Gastroesophageal sphincter (tissue), 4 donors: Measurements from ENCODE around the gene GALNT5. TPM values are rescaled to one million over a fixed set of nuclear protein-coding genes. Genes with fewer than 3 reads are reported as not detected.

Experiments used
- ATAC-seq: fragments of 150-250 bp; one replicate; pipeline ENCODE4 v1.9.1; 2016; ENCODE audit warnings: mild to moderate bottlenecking, moderate library complexity
- H3K27ac ChIP-seq, 4 donors: fragments of 200-600 bp; sonication (generic) in 3 of 4; 1 replicate in 3 of 4; 2 replicates in 1 of 4; pipeline ENCODE4 v1.5.1; 2016 to 2019
- H3K27me3 ChIP-seq: fragments of 200-600 bp; sonication (generic); one replicate; pipeline ENCODE4 v1.5.1; 2019
- H3K36me3 ChIP-seq, 2 donors: fragments of 200-600 bp; sonication (generic); one replicate each; pipeline ENCODE4 v1.5.1; 2019; ENCODE audit warnings: control low read depth in 1 of 2
- H3K4me1 ChIP-seq, 3 donors: fragments of 200-600 bp; sonication (generic); 1 replicate in 2 of 3; 2 replicates in 1 of 3; pipeline ENCODE4 v1.5.1; 2016 to 2019; ENCODE audit warnings: control low read depth in 2 of 3
- H3K4me3 ChIP-seq, 2 donors: fragments of 200-600 bp; sonication (generic); one replicate each; pipeline ENCODE4 v1.5.1; 2019; ENCODE audit warnings: mild to moderate bottlenecking in 1 of 2, moderate library complexity in 1 of 2
- H3K9me3 ChIP-seq, 3 donors: fragments of 200-600 bp; sonication (generic); one replicate each; pipeline ENCODE4 v1.5.1; 2017 to 2019; ENCODE audit warnings: control low read depth in 2 of 3
- EP300 ChIP-seq: sonication (generic); formaldehyde crosslinking; IDR thresholded peaks from one replicate; pipeline ENCODE4 v1.6.1; 2017; ENCODE audit warnings: antibody characterized with exemption, mild to moderate bottlenecking
- POLR2A ChIP-seq, 2 donors: fragments of 450-650 bp; IDR thresholded peaks; one replicate each; pipeline ENCODE4 v1.6.1; 2017; ENCODE audit warnings: antibody characterized with exemption in 2 of 2, mild to moderate bottlenecking in 2 of 2, moderate library complexity in 1 of 2
- POLR2AphosphoS5 ChIP-seq: sonication (generic); formaldehyde crosslinking; IDR thresholded peaks from one replicate; pipeline ENCODE4 v1.6.1; 2017; ENCODE audit warnings: antibody characterized with exemption
- WGBS, 2 donors: methylation state at CpG; one replicate each; pipeline ENCODE4 v1.1.5; 2018; ENCODE audit warnings: low coverage in 1 of 2; 5-methylcytosine and 5-hydroxymethylcytosine counted together
- total RNA-seq, 4 donors: library from RNA; depleted of rRNA; stranded (reverse); fragments of >200 nt; gene quantifications; one replicate each; pipeline ENCODE4 v1.1.0, GENCODE V29; 2016
- TF ChIP-seq, protein P1 (sequence below), 4 experiments: fragments of 200-600 bp in 2 of 4; fragments of 450-650 bp in 2 of 4; sonication (generic) in 1 of 4; IDR thresholded peaks; one replicate each; pipeline ENCODE4 v1.5.1; 2017 to 2019; ENCODE audit warnings: antibody characterized with exemption in 4 of 4, mild to moderate bottlenecking in 2 of 4, moderate library complexity in 2 of 4

The GALNT5 gene
- total RNA-seq, 4 donors from 2014 or later: under 0.01 to 0.89 (median 0.24) TPM

DNA sequence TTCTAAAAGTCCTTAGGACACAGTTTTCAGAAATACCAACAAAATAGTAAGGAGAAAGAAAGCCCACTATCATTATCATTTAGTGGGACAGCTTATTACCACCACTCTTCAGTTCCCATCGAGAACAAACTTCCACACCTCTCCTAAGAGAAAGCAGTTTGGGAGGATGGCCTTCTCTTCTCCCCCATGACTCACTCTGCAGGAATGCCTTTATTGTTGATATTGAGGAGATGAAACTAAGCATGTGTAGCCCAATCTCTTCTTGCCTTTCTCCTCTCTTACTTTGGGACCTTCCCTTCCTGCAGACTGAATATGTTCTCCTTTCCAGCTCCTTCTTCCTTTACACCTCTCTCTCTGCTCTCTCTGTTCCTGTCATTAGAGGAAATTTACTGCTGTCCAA lies 98.1 kb downstream of the GALNT5 start:
- H3K4me3 ChIP-seq: no peak overlapping the region
- no peak overlapping the region for H3K27ac ChIP-seq
- H3K9me3 ChIP-seq: no peaks in the 10 kb centered on the region
- H3K27me3 ChIP-seq: no peaks in the 10 kb centered on the region
- no peaks in the 10 kb centered on the region for H3K4me1 ChIP-seq
- TF ChIP-seq POLR2AphosphoS5 (no peak), EP300 (no peak), POLR2A (IDR thresholded peaks at IDR 0.05) (no peak)
- TF ChIP-seq, protein P1, sequence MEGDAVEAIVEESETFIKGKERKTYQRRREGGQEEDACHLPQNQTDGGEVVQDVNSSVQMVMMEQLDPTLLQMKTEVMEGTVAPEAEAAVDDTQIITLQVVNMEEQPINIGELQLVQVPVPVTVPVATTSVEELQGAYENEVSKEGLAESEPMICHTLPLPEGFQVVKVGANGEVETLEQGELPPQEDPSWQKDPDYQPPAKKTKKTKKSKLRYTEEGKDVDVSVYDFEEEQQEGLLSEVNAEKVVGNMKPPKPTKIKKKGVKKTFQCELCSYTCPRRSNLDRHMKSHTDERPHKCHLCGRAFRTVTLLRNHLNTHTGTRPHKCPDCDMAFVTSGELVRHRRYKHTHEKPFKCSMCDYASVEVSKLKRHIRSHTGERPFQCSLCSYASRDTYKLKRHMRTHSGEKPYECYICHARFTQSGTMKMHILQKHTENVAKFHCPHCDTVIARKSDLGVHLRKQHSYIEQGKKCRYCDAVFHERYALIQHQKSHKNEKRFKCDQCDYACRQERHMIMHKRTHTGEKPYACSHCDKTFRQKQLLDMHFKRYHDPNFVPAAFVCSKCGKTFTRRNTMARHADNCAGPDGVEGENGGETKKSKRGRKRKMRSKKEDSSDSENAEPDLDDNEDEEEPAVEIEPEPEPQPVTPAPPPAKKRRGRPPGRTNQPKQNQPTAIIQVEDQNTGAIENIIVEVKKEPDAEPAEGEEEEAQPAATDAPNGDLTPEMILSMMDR (IDR thresholded peaks at IDR 0.05): no peak
- 22 to 67% methylated on average over 1 of the region's 1 CpG for WGBS, 2 donors
- ATAC-seq: no peak
- no peaks in the 10 kb centered on the region for H3K36me3 ChIP-seq

DNA sequence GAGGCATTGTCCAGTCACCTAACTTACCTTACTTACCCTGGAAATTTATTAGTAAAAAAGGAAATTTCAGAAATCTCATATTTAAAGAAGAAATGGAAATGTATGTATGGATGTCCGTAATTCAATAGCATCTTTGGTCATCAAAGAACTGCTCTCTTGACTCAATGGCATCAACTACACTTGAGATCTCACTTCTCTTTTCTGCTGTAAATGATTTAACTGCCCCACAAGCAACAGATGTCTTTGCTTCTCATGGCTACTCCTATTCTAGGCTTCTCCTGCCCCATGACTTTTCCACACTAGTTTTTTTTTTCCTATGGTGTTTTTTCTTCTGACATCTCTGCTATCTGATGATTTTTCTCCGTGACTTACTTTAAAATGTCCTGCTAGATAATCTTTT lies 102.1 kb downstream of the GALNT5 start:
- H3K36me3 ChIP-seq: no peaks in the 10 kb centered on the region
- no peaks in the 10 kb centered on the region for H3K9me3 ChIP-seq
- no peaks in the 10 kb centered on the region for H3K27me3 ChIP-seq
- WGBS, 2 donors: 90 to 100% methylated on average over 2 of the region's 2 CpGs
- TF ChIP-seq POLR2AphosphoS5: no peak
- TF ChIP-seq POLR2A (IDR thresholded peaks at IDR 0.05): no peak
- TF ChIP-seq, protein P1 (IDR thresholded peaks at IDR 0.05): no peak
- no peak for TF ChIP-seq EP300
- no peak overlapping the region for H3K27ac ChIP-seq
- peaks cover 0 to 7% (median 0%) of the 10 kb centered on the region in 3 donors for H3K4me1 ChIP-seq
- no peak overlapping the region for H3K4me3 ChIP-seq
- ATAC-seq: no peak

DNA sequence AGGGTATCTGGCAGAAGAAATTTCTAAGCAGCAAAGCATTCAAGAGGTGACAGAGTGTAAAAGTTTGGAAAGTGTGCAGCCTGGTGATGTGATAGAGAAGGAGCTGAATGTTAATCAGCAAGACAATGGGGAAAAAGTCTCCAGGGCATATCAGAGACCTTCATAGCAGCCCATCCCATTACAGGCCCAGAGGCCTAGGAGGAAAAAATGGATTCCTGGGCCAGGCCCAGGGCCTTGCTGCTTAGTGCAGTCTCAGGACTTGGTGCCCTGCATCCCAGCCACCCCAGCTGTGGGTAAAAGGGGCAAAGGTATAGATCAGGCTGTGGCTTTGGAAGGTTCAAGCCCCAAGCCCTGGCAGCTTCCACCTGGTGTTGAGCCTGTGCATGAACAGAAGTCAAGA lies 104.0 kb downstream of the GALNT5 start:
- Histone ChIP-seq H3K36me3 (no peaks in the 10 kb centered on the region), H3K4me1 (peaks cover 0 to 7% (median 0%) of the 10 kb centered on the region in 3 donors), H3K9me3 (no peaks in the 10 kb centered on the region), H3K4me3 (no peak overlapping the region), H3K27me3 (no peaks in the 10 kb centered on the region), H3K27ac (no peak overlapping the region)
- no peak for ATAC-seq
- TF ChIP-seq POLR2AphosphoS5: no peak
- TF ChIP-seq POLR2A (IDR thresholded peaks at IDR 0.05): no peak
- TF ChIP-seq EP300: no peak
- TF ChIP-seq, protein P1 (IDR thresholded peaks at IDR 0.05): no peak

- Histone ChIP-seq H3K9me3 (no peaks in the 10 kb centered on the region), H3K27ac (no peak overlapping the region), H3K27me3 (no peaks in the 10 kb centered on the region), H3K4me3 (no peak overlapping the region), H3K4me1 (peaks cover 0 to 7% (median 0%) of the 10 kb centered on the region in 3 donors), H3K36me3 (no peaks in the 10 kb centered on the region)
- TF ChIP-seq POLR2A (IDR thresholded peaks at IDR 0.05) (no peak), POLR2AphosphoS5 (no peak), EP300 (no peak)
- TF ChIP-seq, protein P1 (IDR thresholded peaks at IDR 0.05): no peak
- ATAC-seq: no peak
- WGBS, 2 donors: 93 to 95% methylated on average over 2 of the region's 2 CpGs
Observed at GRCh38 chr2:157362627-157363026, 105.1 kb downstream of the GALNT5 start.

- TF ChIP-seq POLR2A (IDR thresholded peaks at IDR 0.05): no peak
- TF ChIP-seq, protein P1 (IDR thresholded peaks at IDR 0.05): no peak
- TF ChIP-seq EP300: no peak
- no peak for TF ChIP-seq POLR2AphosphoS5
- H3K4me3 ChIP-seq: no peak overlapping the region
- no peaks in the 10 kb centered on the region for H3K9me3 ChIP-seq
- peaks cover 0 to 7% (median 0%) of the 10 kb centered on the region in 3 donors for H3K4me1 ChIP-seq
- no peak overlapping the region for H3K27ac ChIP-seq
- H3K36me3 ChIP-seq: no peaks in the 10 kb centered on the region
- ATAC-seq: no peak
- WGBS, 2 donors: 21 to 27% methylated on average over 2 of the region's 2 CpGs
- no peaks in the 10 kb centered on the region for H3K27me3 ChIP-seq
Observed at GRCh38 chr2:157363612-157364101, 106.2 kb downstream of the GALNT5 start.
